Amygdala (tissue), 56 donors: ENCODE measurements around the gene GPATCH2L.

ENCODE experiments used
- DNase-seq, 56 donors: peaks; one replicate each; lab custom pipeline; 2025; lab: John Stamatoyannopoulos, UW

GPATCH2L gene

DNA sequence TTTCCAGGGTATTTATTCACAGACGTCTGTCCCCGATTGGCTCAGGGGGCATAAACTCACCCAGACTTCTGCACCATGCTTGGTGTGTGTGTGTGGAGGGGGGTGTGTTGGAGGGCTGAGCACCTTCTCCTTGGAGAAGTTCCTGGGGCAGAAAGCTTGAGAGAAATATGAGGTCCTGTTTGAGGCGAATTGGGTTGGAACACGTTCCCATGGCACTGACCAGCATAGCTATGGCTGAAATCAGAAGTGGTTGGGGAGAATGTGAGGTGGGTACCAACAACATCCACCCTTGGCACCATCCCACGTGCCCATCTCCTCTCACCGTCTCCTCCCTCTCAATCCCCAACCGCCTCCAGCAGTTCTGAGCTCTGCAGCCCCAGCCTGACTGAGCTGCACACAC is 16.0 kb upstream of the GPATCH2L start:
- DNase-seq = no peak

- DNase-seq = no peak
These were observed 15.1 kb upstream of the GPATCH2L start for GRCh38 chr14:76136476-76137110.

- DNase-seq = no peak
These were observed 13.5 kb upstream of the GPATCH2L start for GRCh38 chr14:76138119-76138757.

DNA sequence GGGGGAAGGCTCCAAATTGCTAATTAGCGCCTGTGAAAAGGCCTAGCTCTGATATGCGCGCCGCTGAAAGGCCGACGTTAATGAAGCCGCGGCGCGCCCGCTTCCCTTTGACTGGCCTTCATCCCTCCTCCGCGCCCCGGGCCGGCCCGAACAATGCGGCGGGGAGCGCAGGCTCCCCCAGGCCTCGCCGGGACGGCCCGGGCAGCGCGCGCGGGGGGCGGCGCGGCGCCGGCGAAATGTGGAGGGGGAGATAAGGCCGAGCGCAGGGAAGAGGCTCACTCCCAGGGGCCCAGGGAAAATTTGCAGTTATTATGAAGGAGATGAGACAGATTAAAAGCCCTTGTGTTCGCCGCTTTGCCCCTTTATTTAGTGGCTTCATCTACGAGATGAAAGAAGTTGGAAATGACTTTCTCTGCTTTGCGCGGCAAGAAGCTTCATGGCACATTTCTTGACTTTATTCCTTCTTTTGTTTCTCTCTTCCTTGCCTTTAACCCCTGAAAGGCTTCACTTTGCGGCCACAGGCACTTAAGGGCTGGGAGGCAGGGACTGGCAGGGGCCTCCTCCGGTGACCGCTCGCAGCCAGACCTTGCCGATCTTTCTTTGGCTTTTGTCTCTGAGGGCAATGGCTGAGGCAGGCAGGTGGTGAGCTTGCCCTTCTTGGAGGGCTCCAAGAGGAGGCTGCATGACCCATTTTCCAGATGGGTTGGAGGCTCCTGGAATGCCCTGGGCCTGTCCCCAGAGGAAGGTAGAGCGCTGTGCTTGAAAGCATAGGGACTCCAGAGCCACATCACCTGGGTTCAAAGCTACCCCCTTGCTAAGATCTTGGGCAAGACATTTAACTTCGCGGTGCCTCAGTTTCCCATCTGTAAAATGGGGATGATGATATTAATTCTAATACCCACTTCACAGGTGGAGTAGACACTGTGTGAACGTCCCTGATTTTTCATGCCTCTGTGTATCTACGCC is 12.7 kb upstream of the GPATCH2L start:
- DNase-seq = peak in 2 of 56 donors; percentile 6 to 8

DNA sequence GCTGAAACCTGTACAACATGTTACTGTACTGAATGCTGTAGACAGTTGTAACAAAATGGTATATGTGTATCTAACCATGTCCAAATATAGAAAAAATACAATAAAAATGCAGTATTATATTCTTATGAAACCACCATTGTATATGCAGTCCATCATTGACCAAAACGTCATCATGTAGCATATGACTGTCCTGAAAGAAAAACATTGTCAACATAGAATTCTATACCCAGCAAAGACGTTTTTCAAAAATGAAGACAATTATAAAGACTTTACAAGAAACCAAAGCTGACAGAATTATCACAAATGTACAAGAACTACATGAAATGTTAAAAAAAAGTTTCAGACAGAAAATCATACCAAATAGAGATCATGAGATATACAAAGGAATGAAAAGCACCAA is 8.1 kb upstream of the GPATCH2L start:
- DNase-seq = no peak

GRCh38 chr14:76146976-76147375 is 4.7 kb upstream of the GPATCH2L start:
- no peak for DNase-seq

DNA sequence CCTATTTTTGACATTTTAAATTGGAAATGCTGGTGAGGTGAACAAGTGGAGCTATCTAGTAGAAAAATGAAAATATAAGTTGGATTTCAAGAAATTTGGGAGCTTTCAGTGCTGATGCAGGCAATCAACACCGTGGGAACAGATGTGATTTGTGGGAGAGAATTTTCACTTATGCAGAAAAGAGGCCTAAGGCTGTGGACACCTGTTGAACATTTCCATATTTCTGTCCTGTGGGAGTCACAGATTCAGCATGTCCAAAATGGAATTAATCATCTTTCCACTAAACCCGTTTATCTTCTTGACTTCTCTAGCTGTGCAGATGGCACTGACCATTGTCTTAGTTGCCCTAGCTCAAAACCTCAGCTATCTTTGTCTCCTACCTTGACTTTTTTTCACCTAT is 2.5 kb upstream of the GPATCH2L start:
- DNase-seq = no peak

- DNase-seq = peak in 35 of 56 donors; percentile 6 to 50 (median 26)
These were observed 585 bp downstream of the GPATCH2L start for GRCh38 chr14:76152333-76152681.

DNA sequence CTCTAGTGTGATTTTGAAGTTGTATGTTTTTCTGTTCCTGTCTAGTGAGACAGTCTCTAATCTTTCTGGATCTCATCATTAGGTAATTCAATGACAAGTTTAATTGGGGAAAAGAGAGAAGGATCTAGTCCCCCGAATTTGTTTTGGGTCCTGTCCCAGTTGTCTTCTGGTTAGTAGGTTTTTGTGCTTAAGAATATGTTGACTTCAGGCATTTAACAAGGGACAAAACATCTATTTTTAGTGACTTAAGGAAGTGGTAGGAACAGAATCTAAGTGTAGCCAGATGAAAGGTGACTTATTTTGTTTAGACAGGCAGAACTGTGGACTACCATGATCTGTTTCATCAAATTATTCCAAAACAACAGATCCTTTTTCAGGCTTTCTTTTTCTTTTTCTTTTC is 2.2 kb downstream of the GPATCH2L start:
- DNase-seq = no peak

DNA sequence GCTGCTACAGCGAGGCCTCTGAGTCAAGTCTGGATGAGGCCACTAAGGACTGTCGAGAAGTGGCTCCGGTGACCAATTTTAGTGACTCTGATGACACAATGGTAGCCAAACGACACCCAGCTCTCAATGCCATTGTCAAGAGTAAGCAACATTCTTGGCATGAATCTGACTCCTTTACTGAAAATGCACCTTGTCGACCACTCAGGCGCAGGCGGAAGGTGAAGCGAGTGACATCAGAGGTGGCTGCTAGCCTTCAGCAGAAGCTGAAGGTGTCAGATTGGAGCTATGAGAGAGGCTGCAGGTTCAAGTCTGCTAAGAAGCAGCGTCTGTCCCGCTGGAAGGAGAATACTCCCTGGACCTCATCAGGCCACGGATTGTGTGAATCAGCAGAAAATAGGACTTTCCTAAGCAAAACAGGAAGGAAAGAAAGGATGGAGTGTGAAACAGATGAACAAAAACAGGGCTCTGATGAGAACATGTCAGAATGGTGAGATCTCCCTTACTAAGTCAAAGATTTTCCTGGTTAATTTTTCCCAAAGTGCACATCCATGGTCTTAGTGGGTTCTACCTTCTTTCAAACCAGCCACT is 2.9 kb downstream of the GPATCH2L start:
- DNase-seq = no peak

DNA sequence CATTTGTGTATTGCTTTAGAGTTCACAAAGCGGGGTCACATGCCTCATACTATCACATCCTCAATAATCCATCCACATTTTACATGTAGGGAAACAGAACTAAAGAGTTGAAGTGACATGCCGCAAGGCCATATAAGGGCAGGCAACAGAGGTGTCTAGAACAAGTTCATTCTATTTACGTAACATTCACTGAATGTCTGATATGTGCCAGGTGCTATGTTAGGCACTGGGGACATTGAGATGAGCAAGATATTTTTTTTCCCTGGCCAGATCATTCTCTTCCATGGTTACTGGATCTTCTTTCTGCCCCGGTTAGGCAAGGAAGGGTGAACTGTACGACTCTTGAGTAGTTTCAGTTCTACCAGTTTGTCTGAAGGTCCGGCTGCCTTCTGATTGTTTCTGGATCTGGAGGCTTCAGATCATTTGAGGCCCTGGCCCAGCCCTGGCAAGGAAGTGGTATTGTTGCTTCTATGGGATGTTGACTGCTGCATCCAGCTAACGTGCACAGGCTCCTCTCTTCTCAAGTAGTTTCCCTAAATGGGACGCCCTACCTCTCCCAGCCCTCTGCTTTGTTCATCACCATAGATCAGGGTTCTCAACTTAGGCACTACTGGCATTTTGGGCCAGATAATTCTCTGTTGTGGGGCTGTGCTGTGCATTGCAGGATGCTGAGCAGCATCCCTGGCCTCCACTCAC is 12.1 kb downstream of the GPATCH2L start:
- no peak for DNase-seq

DNA sequence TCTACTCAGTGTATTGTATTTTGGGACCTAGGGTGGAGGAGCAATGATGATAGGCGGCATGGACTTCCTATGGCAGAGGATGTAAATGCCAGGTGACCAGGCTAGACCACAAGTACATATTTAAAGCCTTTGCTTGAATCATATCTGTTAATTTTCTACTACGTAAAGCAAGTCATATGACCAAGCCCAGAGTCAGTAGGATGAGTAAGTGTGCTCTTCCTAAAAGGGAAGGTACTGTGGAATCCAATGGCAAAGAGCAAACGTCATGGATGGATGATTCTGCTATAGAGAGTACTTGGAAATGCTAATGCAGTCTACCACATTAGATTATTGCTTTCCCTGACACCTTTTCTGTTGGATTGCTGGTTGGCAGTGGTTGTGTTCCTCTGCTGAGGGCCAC is 16.8 kb downstream of the GPATCH2L start:
- DNase-seq = no peak

GRCh38 chr14:76169776-76170175 is 18.1 kb downstream of the GPATCH2L start:
- DNase-seq = no peak

- no peak for DNase-seq
These were observed 23.3 kb downstream of the GPATCH2L start for GRCh38 chr14:76174982-76175381.

GRCh38 chr14:76175942-76176341 is 24.2 kb downstream of the GPATCH2L start:
- no peak for DNase-seq

GRCh38 chr14:76181546-76181945 is 29.8 kb downstream of the GPATCH2L start:
- DNase-seq = no peak

DNA sequence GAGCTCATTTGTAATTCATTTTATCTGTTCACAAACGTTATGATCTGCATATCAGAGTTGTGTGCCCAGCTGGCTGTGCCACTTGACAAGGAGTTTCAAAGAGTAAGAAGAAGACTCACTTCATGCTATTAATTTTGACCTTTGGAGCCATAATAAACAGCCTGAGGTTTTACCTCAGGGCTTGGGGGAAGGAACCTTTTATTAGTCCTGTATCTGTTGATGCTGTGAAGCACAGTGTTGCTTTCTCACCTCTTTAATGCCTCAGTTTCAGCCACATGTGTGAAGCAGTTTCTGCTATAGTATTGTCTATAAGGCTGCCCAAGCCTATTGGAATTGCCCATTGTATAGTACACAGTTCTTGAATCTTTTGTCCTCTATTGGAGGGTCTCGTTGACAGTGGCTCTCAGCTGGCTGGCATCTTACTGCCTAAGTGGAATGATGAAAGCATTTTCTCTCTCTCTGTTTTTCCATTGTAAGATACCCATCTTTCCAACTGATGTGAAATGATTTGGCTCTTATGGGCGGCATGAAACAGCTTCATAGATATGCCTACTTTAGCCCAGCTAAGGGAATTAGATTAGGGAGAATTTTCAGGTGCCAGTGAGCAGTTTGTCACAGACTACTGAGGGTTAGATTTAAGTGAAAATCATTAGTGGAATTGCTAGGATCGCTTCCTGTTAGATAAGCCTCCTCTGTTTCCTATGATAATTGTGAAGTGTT is 34.7 kb downstream of the GPATCH2L start:
- no peak for DNase-seq

DNA sequence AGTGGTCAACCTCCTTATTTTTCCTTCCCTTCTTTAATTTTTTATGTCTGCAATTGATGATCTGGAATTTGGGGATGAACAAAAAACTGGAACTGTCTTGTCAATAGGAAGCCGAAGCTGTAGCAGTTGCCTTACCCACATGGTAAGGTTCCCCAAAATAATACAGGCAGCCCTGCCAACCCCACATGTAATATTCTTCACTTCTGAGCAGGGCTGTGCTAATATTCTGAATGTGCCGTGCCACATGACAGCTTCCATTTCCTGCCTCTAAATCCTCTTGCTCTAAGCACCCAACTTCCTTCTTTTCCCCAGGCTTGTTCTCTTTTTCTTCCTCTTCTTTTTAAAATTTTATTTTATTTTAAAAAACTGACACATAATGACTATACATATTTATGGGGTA is 39.6 kb downstream of the GPATCH2L start:
- peak in 10 of 56 donors; percentile 2 to 41 (median 9) for DNase-seq

GRCh38 chr14:76193696-76194095 is 42.0 kb downstream of the GPATCH2L start:
- DNase-seq = no peak

- no peak for DNase-seq
These were observed 42.6 kb downstream of the GPATCH2L start for GRCh38 chr14:76194327-76194726.
